ENCODE measurements around the gene NELL1. TPM values are rescaled to one million over a fixed set of nuclear protein-coding genes. Genes with fewer than 3 reads are reported as not detected.

Gene NELL1
- total RNA-seq, 6 experiments from 2014 or later, result not detected

- DNase-seq, result no peak
- Mint-ChIP-seq H3K27me3 (ENCODE audit: insufficient read depth) (no peaks in the 10 kb centered on the region), H3K4me3 (no peak overlapping the region), H3K36me3 (ENCODE audit: low read depth) (peaks cover 4% of the 10 kb centered on the region), H3K9me3 (peaks cover 65% of the 10 kb centered on the region), H3K27ac (no peak overlapping the region), H3K4me1 (ENCODE audit: low read depth) (no peaks in the 10 kb centered on the region)
- no peak for TF ChIP-seq CTCF (IDR thresholded peaks at IDR 0.05)
Observed at GRCh38 chr11:20821046-20821445, 151.7 kb downstream of the NELL1 start.

- TF ChIP-seq CTCF (IDR thresholded peaks at IDR 0.05), result no peak
Observed at GRCh38 chr11:20821470-20821869, 152.1 kb downstream of the NELL1 start.

GRCh38 chr11:20824773-20825172 is 155.4 kb downstream of the NELL1 start:
- no peak for DNase-seq
- Mint-ChIP-seq H3K36me3 (ENCODE audit: low read depth) (peaks cover 4% of the 10 kb centered on the region), H3K27ac (no peak overlapping the region), H3K9me3 (peaks cover 43% of the 10 kb centered on the region), H3K4me1 (ENCODE audit: low read depth) (no peaks in the 10 kb centered on the region), H3K27me3 (ENCODE audit: insufficient read depth) (no peaks in the 10 kb centered on the region), H3K4me3 (no peak overlapping the region)
- no peak for TF ChIP-seq CTCF (IDR thresholded peaks at IDR 0.05)

More at GRCh38 chr11:20821470-20821869, 152.1 kb downstream of the NELL1 start:
- H3K36me3 Mint-ChIP-seq (ENCODE audit: low read depth), result peaks cover 4% of the 10 kb centered on the region
- H3K27ac Mint-ChIP-seq, result no peak overlapping the region
- H3K9me3 Mint-ChIP-seq, result peaks cover 60% of the 10 kb centered on the region
- H3K4me3 Mint-ChIP-seq, result no peak overlapping the region
- H3K4me1 Mint-ChIP-seq (ENCODE audit: low read depth), result no peaks in the 10 kb centered on the region
- DNase-seq, result no peak
- H3K27me3 Mint-ChIP-seq (ENCODE audit: insufficient read depth), result no peaks in the 10 kb centered on the region

GRCh38 chr11:20835561-20835960 is 166.2 kb downstream of the NELL1 start:
- Mint-ChIP-seq H3K9me3 (peaks cover 27% of the 10 kb centered on the region), H3K27me3 (ENCODE audit: insufficient read depth) (no peaks in the 10 kb centered on the region), H3K4me1 (ENCODE audit: low read depth) (no peaks in the 10 kb centered on the region), H3K4me3 (no peak overlapping the region), H3K27ac (no peak overlapping the region), H3K36me3 (ENCODE audit: low read depth) (no peaks in the 10 kb centered on the region)
- DNase-seq, result no peak
- TF ChIP-seq CTCF (IDR thresholded peaks at IDR 0.05), result no peak

- no peak for DNase-seq
- H3K9me3 Mint-ChIP-seq, result peaks cover 29% of the 10 kb centered on the region
- H3K4me1 Mint-ChIP-seq (ENCODE audit: low read depth), result no peaks in the 10 kb centered on the region
- no peak overlapping the region for H3K27ac Mint-ChIP-seq
- H3K4me3 Mint-ChIP-seq, result no peak overlapping the region
- H3K36me3 Mint-ChIP-seq (ENCODE audit: low read depth), result no peaks in the 10 kb centered on the region
- TF ChIP-seq CTCF (IDR thresholded peaks at IDR 0.05), result no peak
- H3K27me3 Mint-ChIP-seq (ENCODE audit: insufficient read depth), result no peaks in the 10 kb centered on the region
Observed at GRCh38 chr11:20839231-20839630, 169.8 kb downstream of the NELL1 start.

GRCh38 chr11:20840341-20840740 is 171.0 kb downstream of the NELL1 start:
- Mint-ChIP-seq H3K27me3 (ENCODE audit: insufficient read depth) (no peaks in the 10 kb centered on the region), H3K9me3 (peaks cover 35% of the 10 kb centered on the region), H3K27ac (no peak overlapping the region), H3K4me3 (no peak overlapping the region), H3K36me3 (ENCODE audit: low read depth) (no peaks in the 10 kb centered on the region), H3K4me1 (ENCODE audit: low read depth) (no peaks in the 10 kb centered on the region)
- TF ChIP-seq CTCF (IDR thresholded peaks at IDR 0.05), result no peak
- DNase-seq, result no peak
